ENCODE results near the gene ARHGAP26.

The ARHGAP26 gene

DNA sequence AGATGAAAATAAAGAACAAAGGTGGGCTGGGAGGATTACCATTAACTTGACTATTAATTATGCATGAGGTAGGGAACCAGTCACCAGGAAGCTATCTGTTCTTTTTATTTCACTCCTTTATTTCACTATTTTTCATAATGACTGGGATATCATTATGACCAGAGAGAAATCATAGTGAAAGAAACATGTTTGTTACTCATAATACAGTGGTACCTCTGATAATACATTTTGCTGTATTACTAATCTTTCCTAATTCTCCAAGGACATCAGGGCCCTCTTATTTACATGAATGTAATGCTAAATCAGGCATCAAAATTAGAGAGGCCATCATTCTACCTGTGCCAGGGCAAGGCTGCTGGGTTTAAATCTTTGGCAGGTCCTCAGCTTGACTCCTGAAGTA is 379.6 kb downstream of the ARHGAP26 start:
- H3K4me3 ChIP-seq (ENCODE audit: low read depth, low read length): no peak overlapping the region
- DNase-seq (ENCODE audit: low read depth): no peak
- TF ChIP-seq, protein P1, sequence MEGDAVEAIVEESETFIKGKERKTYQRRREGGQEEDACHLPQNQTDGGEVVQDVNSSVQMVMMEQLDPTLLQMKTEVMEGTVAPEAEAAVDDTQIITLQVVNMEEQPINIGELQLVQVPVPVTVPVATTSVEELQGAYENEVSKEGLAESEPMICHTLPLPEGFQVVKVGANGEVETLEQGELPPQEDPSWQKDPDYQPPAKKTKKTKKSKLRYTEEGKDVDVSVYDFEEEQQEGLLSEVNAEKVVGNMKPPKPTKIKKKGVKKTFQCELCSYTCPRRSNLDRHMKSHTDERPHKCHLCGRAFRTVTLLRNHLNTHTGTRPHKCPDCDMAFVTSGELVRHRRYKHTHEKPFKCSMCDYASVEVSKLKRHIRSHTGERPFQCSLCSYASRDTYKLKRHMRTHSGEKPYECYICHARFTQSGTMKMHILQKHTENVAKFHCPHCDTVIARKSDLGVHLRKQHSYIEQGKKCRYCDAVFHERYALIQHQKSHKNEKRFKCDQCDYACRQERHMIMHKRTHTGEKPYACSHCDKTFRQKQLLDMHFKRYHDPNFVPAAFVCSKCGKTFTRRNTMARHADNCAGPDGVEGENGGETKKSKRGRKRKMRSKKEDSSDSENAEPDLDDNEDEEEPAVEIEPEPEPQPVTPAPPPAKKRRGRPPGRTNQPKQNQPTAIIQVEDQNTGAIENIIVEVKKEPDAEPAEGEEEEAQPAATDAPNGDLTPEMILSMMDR (IDR thresholded peaks at IDR 0.05; ENCODE audit: control insufficient read depth, extremely low read depth, insufficient read depth): no peak

DNA sequence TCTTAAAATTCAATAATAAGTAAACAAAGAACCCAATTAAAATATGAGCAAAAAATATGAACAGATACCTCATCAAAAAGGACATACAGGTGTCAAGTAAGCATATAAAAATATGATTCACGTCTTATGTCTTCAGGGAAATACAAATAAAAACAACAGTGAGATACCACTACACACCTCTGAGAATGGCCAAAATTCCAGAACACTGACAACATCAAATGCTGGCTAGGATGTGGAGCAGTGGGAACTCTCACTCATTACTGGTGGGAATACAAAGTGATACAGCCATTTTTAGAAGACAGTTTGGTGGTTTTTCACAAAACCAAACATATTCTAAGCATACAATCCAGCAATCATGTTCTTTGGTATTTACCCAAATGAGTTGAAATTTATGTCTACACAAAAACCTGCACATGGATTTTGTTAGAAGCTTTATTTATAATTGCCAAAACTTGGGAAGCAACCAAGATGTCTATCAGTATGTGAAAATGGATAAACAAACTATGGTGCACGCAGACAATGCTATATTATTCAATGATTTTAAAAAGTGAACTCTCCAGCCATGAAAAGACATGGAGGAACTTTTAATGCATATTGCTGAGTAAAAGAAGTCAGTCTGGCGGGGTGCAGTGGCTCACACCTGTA is 381.0 kb downstream of the ARHGAP26 start:
- no peak overlapping the region for H3K4me3 ChIP-seq (ENCODE audit: low read depth, low read length)
- peak; percentile 74 for DNase-seq (ENCODE audit: low read depth)
- TF ChIP-seq, protein P1 (IDR thresholded peaks at IDR 0.05; ENCODE audit: control insufficient read depth, extremely low read depth, insufficient read depth): no peak

DNA sequence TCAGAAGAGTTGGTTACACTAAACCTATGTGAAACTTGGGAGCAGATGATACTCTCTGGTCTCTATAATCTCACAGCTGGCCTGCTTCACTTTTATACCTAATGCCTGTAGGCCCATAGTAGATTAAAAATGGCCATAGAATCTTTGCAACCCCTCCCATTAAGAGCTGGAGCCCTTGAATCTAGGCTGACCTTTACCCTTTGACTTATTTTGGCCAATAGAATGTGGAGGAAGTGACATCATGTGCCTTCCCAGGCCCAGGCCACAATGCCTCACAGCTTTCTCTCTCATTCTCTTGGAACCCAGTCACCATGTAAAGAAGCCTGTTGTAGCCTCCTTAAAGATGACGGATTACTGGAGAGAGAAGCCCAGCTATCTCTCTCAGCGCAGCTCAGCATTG is 382.3 kb downstream of the ARHGAP26 start:
- TF ChIP-seq, protein P1 (IDR thresholded peaks at IDR 0.05; ENCODE audit: control insufficient read depth, extremely low read depth, insufficient read depth): no peak
- no peak overlapping the region for H3K4me3 ChIP-seq (ENCODE audit: low read depth, low read length)
- no peak for DNase-seq (ENCODE audit: low read depth)

DNA sequence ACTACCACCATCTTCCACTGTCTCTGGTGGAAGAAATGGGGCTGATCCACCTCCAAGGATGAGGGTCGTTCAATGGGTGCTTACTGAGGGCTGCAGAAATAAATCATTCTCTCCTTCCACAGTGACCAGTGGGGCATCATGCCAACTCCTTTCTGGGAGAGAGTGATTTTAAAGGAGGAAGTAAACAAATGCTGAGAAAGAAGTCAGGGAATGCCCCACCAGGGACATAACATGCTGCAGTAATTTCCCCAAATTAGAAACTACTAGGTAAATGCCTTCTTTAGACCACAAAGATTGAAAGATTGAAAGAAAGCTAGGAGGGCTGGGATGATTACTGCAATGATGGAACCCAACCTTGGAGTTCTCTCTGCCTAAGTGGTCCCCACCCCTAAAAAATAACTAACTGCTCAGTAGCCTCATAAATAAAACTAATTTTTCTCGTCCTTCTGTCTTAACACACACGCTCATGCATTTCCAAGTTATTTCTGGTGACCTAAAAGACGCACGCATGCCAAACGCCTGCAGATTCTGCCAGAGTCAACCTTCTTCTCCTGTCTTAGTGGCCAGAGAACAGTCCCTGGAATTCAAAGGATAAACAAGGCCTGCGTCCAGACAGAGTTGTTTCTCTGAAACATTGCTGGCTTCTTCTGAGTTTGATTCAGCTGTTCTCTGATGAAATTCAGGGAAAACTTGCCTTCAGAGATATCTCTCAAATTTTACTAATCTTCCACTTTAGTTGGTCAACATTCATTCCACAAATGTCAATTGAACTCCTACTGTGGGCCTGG is 383.3 kb downstream of the ARHGAP26 start:
- no peak for DNase-seq (ENCODE audit: low read depth)
- H3K4me3 ChIP-seq (ENCODE audit: low read depth, low read length): no peak overlapping the region
- TF ChIP-seq, protein P1 (IDR thresholded peaks at IDR 0.05; ENCODE audit: control insufficient read depth, extremely low read depth, insufficient read depth): no peak

DNA sequence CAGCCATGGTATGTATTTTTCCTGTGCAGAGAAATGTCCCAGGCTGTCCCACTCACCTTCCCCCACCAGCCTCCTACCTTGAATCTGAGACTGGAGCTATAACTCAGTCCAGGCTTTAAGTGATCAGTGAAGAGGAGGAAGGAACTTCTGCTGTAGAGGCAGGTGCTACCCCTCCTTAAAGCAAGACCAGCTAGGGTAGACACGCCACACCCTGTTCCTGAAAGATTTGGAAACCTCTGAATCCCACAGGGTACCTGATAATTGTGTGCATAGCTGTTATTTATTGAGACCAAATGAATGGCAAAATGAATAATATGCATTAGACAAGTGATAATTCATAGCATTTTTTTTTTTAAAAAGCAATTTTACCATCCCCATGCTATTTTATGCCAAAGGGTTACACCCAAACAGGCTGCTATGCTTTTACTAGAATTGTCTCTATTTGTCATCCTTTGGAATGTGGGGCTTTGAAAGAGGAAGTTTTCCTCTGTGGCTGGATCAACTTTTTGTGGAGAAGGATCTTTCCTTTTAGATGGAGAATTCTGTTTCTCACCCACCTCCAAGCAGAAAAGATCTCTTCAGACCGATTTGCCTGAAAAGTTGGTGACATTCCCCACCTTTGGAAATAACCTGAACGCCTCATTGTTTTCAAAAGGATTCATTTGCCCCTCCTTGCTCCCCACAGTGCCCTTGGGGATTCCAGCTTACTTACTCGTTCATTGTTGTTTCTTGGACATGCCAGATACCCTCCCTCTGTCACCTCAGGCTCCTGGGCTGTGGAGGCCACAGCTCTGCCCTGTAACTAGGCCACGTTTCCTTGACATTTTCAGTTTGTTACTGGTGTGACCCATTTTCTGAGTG is 384.6 kb downstream of the ARHGAP26 start:
- TF ChIP-seq, protein P1 (IDR thresholded peaks at IDR 0.05; ENCODE audit: control insufficient read depth, extremely low read depth, insufficient read depth): no peak
- no peak for DNase-seq (ENCODE audit: low read depth)
- no peak overlapping the region for H3K4me3 ChIP-seq (ENCODE audit: low read depth, low read length)

DNA sequence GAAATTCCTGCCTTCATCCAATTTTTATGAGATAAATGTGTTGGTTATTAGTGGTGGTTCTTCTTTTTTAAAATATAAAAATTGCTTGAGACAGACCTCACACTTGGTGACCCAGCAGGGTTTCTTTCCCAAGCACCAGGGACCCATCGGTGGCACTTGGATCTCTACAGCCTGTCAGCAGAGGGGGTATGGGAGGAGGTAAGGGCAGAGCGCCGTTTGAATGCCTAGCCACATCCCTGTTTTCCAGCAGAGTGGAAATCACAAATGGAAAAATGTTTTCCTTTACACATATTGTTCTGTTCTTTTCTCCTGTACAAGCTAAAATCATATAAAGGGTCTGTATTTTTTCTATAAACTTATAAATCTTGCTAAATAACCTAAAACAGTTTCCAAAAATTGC is 385.3 kb downstream of the ARHGAP26 start:
- DNase-seq (ENCODE audit: low read depth): no peak
- TF ChIP-seq, protein P1 (IDR thresholded peaks at IDR 0.05; ENCODE audit: control insufficient read depth, extremely low read depth, insufficient read depth): no peak
- H3K4me3 ChIP-seq (ENCODE audit: low read depth, low read length): no peak overlapping the region

All from LNCaP clone FGC (cell line).